ENCODE results near the gene CPNE6.

GRCh38 chr14:24079491-24080141 lies 8.3 kb downstream of the CPNE6 start:
- TF ChIP-seq, protein P1, sequence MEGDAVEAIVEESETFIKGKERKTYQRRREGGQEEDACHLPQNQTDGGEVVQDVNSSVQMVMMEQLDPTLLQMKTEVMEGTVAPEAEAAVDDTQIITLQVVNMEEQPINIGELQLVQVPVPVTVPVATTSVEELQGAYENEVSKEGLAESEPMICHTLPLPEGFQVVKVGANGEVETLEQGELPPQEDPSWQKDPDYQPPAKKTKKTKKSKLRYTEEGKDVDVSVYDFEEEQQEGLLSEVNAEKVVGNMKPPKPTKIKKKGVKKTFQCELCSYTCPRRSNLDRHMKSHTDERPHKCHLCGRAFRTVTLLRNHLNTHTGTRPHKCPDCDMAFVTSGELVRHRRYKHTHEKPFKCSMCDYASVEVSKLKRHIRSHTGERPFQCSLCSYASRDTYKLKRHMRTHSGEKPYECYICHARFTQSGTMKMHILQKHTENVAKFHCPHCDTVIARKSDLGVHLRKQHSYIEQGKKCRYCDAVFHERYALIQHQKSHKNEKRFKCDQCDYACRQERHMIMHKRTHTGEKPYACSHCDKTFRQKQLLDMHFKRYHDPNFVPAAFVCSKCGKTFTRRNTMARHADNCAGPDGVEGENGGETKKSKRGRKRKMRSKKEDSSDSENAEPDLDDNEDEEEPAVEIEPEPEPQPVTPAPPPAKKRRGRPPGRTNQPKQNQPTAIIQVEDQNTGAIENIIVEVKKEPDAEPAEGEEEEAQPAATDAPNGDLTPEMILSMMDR (IDR thresholded peaks at IDR 0.05), result no peak
- TF ChIP-seq EZH2 (IDR thresholded peaks at IDR 0.05), result no peak
